C4-2B (cell line): Measurements from ENCODE around the gene CPSF7.
"Not testable (repeated sequence)": the region's sequence is repeated elsewhere in the genome, so short reads cannot be mapped to it uniquely, and the experiment has no call there.

ENCODE experiments used
- H3K27ac ChIP-seq: fragments of 450-650 bp; 2 replicates; pipeline ENCODE4 v1.5.1; 2017
- ZFX ChIP-seq: fragments of 450-650 bp; IDR thresholded peaks from 2 replicates; pipeline ENCODE4 v1.6.1; 2017
- TF ChIP-seq, protein P1 (sequence below): fragments of 450-650 bp; conservative IDR thresholded peaks from 2 replicates; pipeline ENCODE4 v1.5.1; 2017; ENCODE audit warnings: mild to moderate bottlenecking

CPSF7 gene

GRCh38 chr11:61473370-61474012 lies 43.7 kb upstream of the CPSF7 start:
- no peak for TF ChIP-seq ZFX
- TF ChIP-seq, protein P1, sequence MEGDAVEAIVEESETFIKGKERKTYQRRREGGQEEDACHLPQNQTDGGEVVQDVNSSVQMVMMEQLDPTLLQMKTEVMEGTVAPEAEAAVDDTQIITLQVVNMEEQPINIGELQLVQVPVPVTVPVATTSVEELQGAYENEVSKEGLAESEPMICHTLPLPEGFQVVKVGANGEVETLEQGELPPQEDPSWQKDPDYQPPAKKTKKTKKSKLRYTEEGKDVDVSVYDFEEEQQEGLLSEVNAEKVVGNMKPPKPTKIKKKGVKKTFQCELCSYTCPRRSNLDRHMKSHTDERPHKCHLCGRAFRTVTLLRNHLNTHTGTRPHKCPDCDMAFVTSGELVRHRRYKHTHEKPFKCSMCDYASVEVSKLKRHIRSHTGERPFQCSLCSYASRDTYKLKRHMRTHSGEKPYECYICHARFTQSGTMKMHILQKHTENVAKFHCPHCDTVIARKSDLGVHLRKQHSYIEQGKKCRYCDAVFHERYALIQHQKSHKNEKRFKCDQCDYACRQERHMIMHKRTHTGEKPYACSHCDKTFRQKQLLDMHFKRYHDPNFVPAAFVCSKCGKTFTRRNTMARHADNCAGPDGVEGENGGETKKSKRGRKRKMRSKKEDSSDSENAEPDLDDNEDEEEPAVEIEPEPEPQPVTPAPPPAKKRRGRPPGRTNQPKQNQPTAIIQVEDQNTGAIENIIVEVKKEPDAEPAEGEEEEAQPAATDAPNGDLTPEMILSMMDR = no peak

DNA sequence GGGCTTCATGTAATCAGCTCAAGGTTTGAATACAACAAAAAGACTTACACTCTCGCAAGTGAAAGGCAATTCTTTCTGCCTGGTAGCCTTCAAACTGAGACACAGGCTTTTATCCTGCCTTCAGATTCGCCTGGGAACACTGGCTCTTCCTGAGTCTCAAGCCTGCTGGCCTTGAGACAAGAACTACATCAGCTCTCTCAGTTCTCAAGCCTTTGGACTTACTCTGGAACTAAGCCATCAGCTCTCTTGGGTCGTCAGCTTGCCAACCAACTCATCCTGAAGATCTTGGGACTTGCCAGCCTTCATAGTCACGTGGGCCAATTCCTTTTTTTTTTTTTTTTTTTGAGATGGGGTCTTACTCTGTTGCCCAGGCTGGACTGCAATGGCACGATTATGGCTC lies 43.1 kb upstream of the CPSF7 start:
- no peak overlapping the region for H3K27ac ChIP-seq
- no peak for TF ChIP-seq ZFX
- TF ChIP-seq, protein P1 = no peak

More at GRCh38 chr11:61473370-61474012, 43.7 kb upstream of the CPSF7 start:
- no peak overlapping the region for H3K27ac ChIP-seq

GRCh38 chr11:61472282-61472681 lies 42.5 kb upstream of the CPSF7 start:
- no peak for TF ChIP-seq ZFX
- TF ChIP-seq, protein P1 = no peak
- H3K27ac ChIP-seq = no peak overlapping the region

DNA sequence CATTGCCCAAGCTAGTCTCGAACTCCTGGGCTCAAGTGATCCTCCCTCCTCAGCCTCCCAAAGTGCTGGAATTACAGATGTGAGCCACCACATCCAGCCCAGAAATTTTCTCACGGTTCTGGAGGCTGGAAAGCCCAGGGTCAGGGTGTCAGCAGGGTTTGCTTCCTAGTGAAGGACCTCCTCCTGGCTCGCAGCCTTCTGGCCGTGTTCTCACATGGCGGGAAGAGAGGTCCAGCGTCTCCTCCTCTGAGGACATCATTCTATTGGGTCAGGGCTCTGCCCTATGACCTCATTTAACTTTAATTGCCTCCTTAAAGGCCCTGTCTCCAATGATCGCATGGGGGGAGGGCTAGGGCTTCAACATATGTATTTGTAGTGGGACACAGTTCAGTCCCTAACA lies 38.2 kb upstream of the CPSF7 start:
- TF ChIP-seq, protein P1 = no peak
- TF ChIP-seq ZFX = no peak
- H3K27ac ChIP-seq = no peak overlapping the region

GRCh38 chr11:61467602-61468001 lies 37.8 kb upstream of the CPSF7 start:
- H3K27ac ChIP-seq = not testable (repeated sequence)

GRCh38 chr11:61460986-61461385 lies 31.2 kb upstream of the CPSF7 start:
- TF ChIP-seq, protein P1 = no peak
- no peak for TF ChIP-seq ZFX
- H3K27ac ChIP-seq = no peak overlapping the region

DNA sequence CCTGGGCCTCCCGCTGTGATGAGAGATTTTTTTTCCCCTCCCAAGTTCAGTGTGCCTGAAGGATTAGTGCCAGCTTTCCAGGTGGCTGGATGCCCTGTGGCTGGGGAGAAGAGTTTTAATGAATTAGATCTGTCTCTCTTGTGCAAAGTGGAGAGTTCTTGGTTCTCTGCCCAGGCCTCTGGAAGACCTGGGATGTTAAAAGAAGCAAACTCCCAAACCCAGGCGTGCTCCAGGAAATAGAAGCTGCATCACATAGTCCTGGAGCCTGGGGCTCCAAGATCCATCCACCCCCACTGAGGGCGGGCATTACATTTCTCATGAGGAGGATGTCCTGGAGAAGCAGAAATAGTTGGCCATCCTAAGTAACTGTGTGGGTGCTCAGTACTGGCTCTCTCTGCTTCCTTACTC lies 30.7 kb upstream of the CPSF7 start:
- TF ChIP-seq, protein P1 = no peak
- no peak for TF ChIP-seq ZFX
- no peak overlapping the region for H3K27ac ChIP-seq

DNA sequence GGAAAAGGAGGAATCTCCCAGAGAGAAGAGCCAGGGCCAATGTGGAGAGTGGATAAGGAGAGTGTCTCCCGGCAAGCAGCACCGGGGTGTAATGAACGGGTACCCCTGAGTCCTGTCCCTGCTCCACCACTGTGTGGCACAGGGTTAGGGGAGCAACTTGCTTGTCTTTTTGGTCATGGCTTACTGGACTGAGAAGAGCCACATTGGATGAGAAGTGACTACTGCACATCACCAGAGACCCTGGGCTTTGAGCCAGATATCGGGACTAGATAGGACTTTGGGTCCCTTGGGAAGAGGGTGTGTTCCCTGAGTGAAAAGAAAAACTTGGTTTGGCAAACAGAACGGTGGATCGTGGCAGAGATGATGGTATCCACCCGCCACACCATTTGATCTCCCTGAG lies 24.7 kb upstream of the CPSF7 start:
- no peak for TF ChIP-seq ZFX
- TF ChIP-seq, protein P1 = no peak
- no peak overlapping the region for H3K27ac ChIP-seq
